ENCODE data around the gene PREX1.

DNA sequence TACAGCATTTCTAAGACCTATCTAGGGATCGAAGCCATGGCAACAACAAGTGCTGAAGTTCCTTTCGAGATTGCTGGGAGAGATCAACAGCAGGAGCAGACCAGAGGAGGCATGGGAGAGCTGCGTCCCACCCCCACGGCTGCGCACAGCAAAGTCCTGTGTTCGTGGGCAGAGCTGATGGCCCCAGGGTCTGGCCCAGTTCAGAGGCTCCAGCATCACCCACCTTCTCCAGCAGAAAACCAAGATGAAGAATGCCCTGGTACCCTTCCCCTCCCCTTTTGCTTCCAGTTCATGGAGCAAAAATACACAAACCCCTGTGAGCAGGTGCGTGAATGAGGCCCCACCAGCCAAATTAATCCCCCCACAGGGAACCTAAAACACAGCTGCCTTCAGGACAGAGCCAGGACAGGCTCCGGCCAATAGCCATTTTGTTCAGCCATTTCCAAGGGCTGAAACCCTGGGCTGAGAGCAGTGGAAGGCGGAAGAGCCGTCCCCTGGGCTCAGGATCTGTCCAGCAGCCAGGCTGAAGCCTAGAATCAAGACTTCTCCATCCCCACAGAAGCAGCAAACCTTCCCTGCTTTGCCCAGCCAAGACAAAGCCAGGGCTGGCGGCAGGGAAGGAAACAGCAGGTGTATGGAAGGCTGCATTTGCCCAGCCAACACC, 102.8 kb downstream of the PREX1 start:
- TF ChIP-seq, protein P1, sequence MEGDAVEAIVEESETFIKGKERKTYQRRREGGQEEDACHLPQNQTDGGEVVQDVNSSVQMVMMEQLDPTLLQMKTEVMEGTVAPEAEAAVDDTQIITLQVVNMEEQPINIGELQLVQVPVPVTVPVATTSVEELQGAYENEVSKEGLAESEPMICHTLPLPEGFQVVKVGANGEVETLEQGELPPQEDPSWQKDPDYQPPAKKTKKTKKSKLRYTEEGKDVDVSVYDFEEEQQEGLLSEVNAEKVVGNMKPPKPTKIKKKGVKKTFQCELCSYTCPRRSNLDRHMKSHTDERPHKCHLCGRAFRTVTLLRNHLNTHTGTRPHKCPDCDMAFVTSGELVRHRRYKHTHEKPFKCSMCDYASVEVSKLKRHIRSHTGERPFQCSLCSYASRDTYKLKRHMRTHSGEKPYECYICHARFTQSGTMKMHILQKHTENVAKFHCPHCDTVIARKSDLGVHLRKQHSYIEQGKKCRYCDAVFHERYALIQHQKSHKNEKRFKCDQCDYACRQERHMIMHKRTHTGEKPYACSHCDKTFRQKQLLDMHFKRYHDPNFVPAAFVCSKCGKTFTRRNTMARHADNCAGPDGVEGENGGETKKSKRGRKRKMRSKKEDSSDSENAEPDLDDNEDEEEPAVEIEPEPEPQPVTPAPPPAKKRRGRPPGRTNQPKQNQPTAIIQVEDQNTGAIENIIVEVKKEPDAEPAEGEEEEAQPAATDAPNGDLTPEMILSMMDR (IDR thresholded peaks at IDR 0.05), result no peak
- TF ChIP-seq POLR2AphosphoS5 (IDR thresholded peaks at IDR 0.05) (no peak), POLR2A (IDR thresholded peaks at IDR 0.05) (no peak), EP300 (IDR thresholded peaks at IDR 0.05) (no peak)
